Progenitor cell of endocrine pancreas (in vitro differentiated cells): Measurements from ENCODE around the gene ACAP1. TPM values are rescaled to one million over a fixed set of nuclear protein-coding genes. Genes with fewer than 3 reads are reported as not detected.
A peak's percentile ranks its signal among the peaks of the same experiment; 100 is the strongest.

Experiments used
- DNase-seq: peaks from one replicate; pipeline ENCODE4 v3.0.0; 2021; ENCODE audit warnings: low spot score; ENCODE audit not compliant: unreplicated experiment
- H3K27ac Mint-ChIP-seq: 2 replicates; pipeline ENCODE4 v1.8.0; 2021; ENCODE audit warnings: mild to moderate bottlenecking, moderate library complexity, mixed read lengths
- H3K27me3 Mint-ChIP-seq: 2 replicates; pipeline ENCODE4 v1.8.0; 2021; ENCODE audit warnings: mixed read lengths
- H3K36me3 Mint-ChIP-seq: 2 replicates; pipeline ENCODE4 v1.8.0; 2022; ENCODE audit warnings: mixed read lengths; ENCODE audit not compliant: insufficient read depth
- H3K4me1 Mint-ChIP-seq: 2 replicates; pipeline ENCODE4 v1.8.0; 2021; ENCODE audit warnings: low read depth, mixed read lengths
- H3K4me3 Mint-ChIP-seq: 2 replicates; pipeline ENCODE4 v1.8.0; 2021; ENCODE audit warnings: low read depth, mild to moderate bottlenecking, moderate library complexity, mixed read lengths
- H3K9me3 Mint-ChIP-seq: 2 replicates; pipeline ENCODE4 v1.8.0; 2021; ENCODE audit warnings: low read depth, mixed read lengths
- total RNA-seq: library from RNA; stranded (reverse); gene quantifications from 2 replicates; pipeline ENCODE4 v1.2.1, GENCODE V29; 2021
- TF ChIP-seq, protein P1 (sequence below): fragments of 200-600 bp; sonication (generic); IDR thresholded peaks from one replicate; pipeline ENCODE4 v1.5.0; 2021; ENCODE audit warnings: antibody characterized with exemption, mild to moderate bottlenecking; ENCODE audit not compliant: unreplicated experiment

Gene ACAP1
- total RNA-seq, 1 donor from 2014 or later: 1.0 TPM

DNA sequence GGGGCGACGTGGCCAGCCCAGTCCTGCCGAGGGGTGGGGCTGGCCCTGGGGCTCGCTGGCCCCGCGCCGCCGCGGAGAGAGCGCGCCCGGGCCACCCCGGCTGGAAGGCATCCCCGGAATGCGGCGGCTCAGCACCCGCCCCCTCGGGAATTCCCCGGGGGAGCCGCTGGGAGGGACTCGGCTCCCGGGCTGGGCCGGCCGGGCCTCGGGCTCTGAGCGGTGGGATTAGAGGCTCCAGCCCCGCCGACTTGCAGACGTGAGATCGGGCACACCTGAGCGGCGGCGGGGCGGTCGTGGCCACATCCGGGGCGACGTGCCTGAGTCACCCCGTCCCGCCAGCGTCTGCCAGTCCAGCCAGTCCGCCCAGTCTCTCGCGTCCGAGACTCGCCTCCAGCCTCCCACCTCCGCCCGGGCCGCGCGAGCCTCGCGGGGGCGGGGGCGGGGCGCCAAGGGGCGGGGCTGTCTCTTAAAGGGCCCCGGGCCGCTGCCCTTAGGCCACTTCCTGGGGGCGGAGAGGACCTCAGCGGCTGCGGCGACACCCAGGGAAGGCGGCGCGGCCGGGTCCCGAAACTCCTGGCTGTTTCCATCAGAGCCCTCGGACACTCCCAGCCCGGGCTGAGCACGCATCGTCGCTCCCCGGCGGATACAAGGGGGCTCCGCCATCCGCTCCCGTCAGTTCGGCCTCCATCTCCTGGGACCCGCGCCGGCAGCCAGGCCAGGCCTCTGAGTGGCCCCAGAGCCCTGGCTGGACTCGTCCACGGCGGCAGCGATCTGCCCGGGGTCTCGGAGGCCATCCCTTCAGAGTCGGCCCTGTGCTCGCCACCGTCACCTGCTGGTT, 15.6 kb downstream of the ACAP1 start, which contains the start of gene KCTD11:
TSS of gene KCTD11 (plus strand) at position 498 of the 838 bp plus-strand sequence.
- Mint-ChIP-seq H3K36me3 (no peaks in the 10 kb centered on the region), H3K9me3 (no peaks in the 10 kb centered on the region), H3K4me1 (peaks cover 26% of the 10 kb centered on the region), H3K4me3 (peak within 1 kb of the TSS; percentile 85), H3K27me3 (no peaks in the 10 kb centered on the region), H3K27ac (peak within 1 kb of the TSS; percentile 98)
- peak; percentile 78 for DNase-seq
- TF ChIP-seq, protein P1, sequence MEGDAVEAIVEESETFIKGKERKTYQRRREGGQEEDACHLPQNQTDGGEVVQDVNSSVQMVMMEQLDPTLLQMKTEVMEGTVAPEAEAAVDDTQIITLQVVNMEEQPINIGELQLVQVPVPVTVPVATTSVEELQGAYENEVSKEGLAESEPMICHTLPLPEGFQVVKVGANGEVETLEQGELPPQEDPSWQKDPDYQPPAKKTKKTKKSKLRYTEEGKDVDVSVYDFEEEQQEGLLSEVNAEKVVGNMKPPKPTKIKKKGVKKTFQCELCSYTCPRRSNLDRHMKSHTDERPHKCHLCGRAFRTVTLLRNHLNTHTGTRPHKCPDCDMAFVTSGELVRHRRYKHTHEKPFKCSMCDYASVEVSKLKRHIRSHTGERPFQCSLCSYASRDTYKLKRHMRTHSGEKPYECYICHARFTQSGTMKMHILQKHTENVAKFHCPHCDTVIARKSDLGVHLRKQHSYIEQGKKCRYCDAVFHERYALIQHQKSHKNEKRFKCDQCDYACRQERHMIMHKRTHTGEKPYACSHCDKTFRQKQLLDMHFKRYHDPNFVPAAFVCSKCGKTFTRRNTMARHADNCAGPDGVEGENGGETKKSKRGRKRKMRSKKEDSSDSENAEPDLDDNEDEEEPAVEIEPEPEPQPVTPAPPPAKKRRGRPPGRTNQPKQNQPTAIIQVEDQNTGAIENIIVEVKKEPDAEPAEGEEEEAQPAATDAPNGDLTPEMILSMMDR: peak; percentile 71

DNA sequence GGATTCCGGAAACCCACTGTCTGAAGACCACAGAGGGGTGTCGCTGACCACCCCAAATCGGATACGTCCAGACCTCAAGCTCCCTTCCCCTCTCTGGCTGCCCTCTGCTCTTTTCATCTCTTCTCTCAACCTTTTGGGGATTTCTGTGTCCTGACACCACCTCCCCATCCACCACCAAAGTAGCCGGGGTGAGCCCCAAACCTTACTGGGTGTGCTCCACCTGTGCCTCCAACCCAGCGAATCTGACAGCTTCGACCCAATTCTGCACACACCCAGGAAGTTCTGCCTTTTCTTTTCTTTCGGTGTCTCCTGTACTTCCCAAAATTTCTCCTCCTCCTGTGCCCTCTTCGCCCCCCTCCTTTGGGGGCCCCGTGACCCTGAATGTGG, 16.2 kb downstream of the ACAP1 start:
- no peaks in the 10 kb centered on the region for H3K9me3 Mint-ChIP-seq
- H3K27me3 Mint-ChIP-seq: peaks cover 3% of the 10 kb centered on the region
- TF ChIP-seq, protein P1: no peak
- peak overlapping the region; percentile 81 for H3K4me3 Mint-ChIP-seq
- DNase-seq: no peak
- H3K4me1 Mint-ChIP-seq: peaks cover 26% of the 10 kb centered on the region
- peak overlapping the region; percentile 95 for H3K27ac Mint-ChIP-seq
- H3K36me3 Mint-ChIP-seq: no peaks in the 10 kb centered on the region

DNA sequence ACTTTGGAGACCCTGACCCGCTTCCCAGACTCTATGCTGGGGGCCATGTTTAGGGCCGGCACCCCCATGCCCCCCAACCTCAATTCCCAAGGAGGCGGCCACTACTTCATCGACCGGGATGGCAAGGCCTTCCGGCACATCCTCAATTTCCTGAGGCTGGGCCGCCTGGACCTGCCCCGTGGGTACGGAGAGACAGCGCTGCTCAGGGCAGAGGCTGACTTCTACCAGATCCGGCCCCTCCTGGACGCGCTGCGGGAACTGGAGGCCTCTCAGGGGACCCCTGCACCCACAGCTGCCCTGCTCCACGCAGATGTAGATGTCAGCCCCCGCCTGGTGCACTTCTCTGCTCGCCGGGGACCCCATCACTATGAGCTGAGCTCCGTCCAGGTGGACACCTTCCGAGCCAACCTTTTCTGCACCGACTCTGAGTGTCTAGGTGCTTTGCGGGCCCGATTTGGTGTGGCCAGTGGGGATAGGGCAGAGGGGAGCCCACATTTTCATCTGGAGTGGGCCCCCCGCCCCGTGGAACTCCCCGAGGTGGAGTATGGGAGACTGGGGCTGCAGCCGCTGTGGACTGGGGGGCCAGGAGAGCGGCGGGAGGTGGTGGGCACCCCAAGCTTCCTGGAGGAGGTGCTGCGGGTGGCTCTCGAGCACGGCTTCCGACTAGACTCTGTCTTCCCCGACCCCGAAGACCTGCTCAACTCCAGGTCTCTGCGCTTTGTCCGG, 16.7 kb downstream of the ACAP1 start:
- DNase-seq: no peak
- Mint-ChIP-seq H3K4me3 (peak overlapping the region; percentile 81), H3K9me3 (no peaks in the 10 kb centered on the region), H3K27me3 (peaks cover 3% of the 10 kb centered on the region), H3K27ac (peak overlapping the region; percentile 95), H3K4me1 (peaks cover 26% of the 10 kb centered on the region), H3K36me3 (no peaks in the 10 kb centered on the region)
- TF ChIP-seq, protein P1: no peak

DNA sequence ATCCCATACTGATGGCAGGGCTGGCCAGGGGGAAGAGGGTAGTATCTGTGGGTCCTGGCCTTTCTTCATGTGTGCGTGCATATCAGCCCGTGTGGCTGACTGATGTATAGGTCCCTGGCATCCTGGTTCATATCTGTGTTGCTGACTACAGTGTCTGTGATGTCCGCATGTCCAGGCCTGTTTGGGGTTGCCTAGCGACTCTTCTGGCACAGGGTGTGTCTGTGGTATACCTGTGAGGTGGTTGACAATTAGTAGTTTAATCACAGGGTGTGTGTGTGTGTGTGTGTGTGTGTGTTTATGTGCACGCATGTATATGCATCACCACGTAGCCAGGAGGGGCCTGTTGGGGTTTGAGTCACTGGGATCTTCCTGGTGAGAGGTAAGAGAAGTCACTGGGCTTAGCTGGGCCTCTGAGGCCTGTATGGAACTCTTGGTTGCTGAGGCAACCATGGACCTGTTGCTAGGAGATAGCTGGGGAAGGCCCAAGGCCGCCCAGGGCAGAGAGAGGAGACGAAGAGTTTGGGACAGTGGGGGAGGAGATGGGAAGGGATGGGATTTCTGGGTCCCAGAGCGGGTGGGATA, 18.0 kb downstream of the ACAP1 start:
- H3K9me3 Mint-ChIP-seq: no peaks in the 10 kb centered on the region
- H3K27me3 Mint-ChIP-seq: peaks cover 7% of the 10 kb centered on the region
- H3K4me1 Mint-ChIP-seq: peaks cover 22% of the 10 kb centered on the region
- H3K27ac Mint-ChIP-seq: no peak overlapping the region
- TF ChIP-seq, protein P1: no peak
- DNase-seq: no peak
- H3K36me3 Mint-ChIP-seq: no peaks in the 10 kb centered on the region
- peak overlapping the region; percentile 22 for H3K4me3 Mint-ChIP-seq

DNA sequence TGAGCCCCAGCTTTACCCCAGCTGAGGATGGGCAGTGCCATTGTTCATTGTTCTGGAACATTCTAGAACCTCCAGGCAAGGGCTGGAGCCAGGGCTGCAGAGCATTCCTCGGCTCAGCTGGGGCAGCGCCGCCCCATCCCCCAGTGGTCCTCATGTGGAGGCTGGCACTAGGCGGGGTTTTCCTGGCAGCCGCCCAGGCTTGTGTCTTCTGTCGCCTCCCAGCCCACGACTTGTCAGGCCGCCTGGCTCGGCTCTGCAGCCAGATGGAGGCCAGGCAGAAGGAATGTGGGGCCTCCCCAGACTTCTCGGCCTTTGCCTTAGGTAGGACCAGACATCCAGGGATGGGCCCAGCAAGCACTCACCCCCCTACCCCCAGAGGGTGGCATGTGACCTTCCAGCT, 18.7 kb downstream of the ACAP1 start, which contains the start of gene TMEM95:
TSS of gene TMEM95 (plus strand) at position 104 of the 400 bp plus-strand sequence. CDS start at position 153, 49 bp downstream.
- TF ChIP-seq, protein P1: no peak
- no peak for DNase-seq
- Mint-ChIP-seq H3K9me3 (no peaks in the 10 kb centered on the region), H3K4me1 (peaks cover 17% of the 10 kb centered on the region), H3K4me3 (peak within 1 kb of the TSS; percentile 22), H3K27ac (no peak within 1 kb of the TSS), H3K27me3 (peaks cover 7% of the 10 kb centered on the region), H3K36me3 (no peaks in the 10 kb centered on the region)
